Fibroblast of the aortic adventitia (primary cell): Measurements from ENCODE around the gene MTRR. TPM values are rescaled to one million over a fixed set of nuclear protein-coding genes. Genes with fewer than 3 reads are reported as not detected.

Experiments
- DNase-seq: peaks from one replicate; pipeline ENCODE4 v3.0.0-alpha.2; 2010; ENCODE audit warnings: low read depth
- H3K4me3 ChIP-seq: 2 replicates; pipeline ENCODE4 v1.5.1; 2011; ENCODE audit warnings: low read depth, mild to moderate bottlenecking, control low read depth, low read length, moderate library complexity
- CTCF ChIP-seq: IDR thresholded peaks from 2 replicates; pipeline ENCODE4 v1.5.1; 2011; ENCODE audit warnings: mild to moderate bottlenecking, low read length, control low read depth, inconsistent platforms; ENCODE audit not compliant: insufficient read depth
- total RNA-seq: library from RNA; depleted of rRNA; stranded (reverse); fragments of >200 nt; gene quantifications from 2 replicates; pipeline ENCODE4 v1.2.3, GENCODE V29; 2012; ENCODE audit warnings: low replicate concordance

Gene MTRR
- total RNA-seq, 1 donor = 40.3 TPM

- H3K4me3 ChIP-seq = no peak overlapping the region
- TF ChIP-seq CTCF = no peak
- DNase-seq = no peak
These were observed 40.7 kb upstream of the MTRR start for GRCh38 chr5:7828269-7828668.

- TF ChIP-seq CTCF = no peak
- DNase-seq = no peak
These were observed 34.0 kb upstream of the MTRR start for GRCh38 chr5:7834982-7835381.

GRCh38 chr5:7837403-7837802 lies 31.5 kb upstream of the MTRR start:
- DNase-seq = no peak
- H3K4me3 ChIP-seq = no peak overlapping the region
- no peak for TF ChIP-seq CTCF

More at GRCh38 chr5:7834982-7835381, 34.0 kb upstream of the MTRR start:
- no peak overlapping the region for H3K4me3 ChIP-seq

- DNase-seq = no peak
- TF ChIP-seq CTCF = no peak
- no peak overlapping the region for H3K4me3 ChIP-seq
These were observed 26.4 kb upstream of the MTRR start for GRCh38 chr5:7842531-7842930.

- no peak overlapping the region for H3K4me3 ChIP-seq
- DNase-seq = no peak
- no peak for TF ChIP-seq CTCF
These were observed 24.0 kb upstream of the MTRR start for GRCh38 chr5:7844901-7845300.

- no peak for TF ChIP-seq CTCF
- DNase-seq = no peak
- no peak overlapping the region for H3K4me3 ChIP-seq
These were observed 23.4 kb upstream of the MTRR start for GRCh38 chr5:7845557-7845956.

GRCh38 chr5:7846327-7846726 lies 22.6 kb upstream of the MTRR start:
- TF ChIP-seq CTCF = no peak
- H3K4me3 ChIP-seq = no peak overlapping the region
- no peak for DNase-seq
